ENCODE data around the gene SVIP. TPM values are rescaled to one million over a fixed set of nuclear protein-coding genes. Genes with fewer than 3 reads are reported as not detected.

SVIP gene
- polyA plus RNA-seq, 3 donors: 1.0 to 3.1 (median 2.6) TPM

DNA sequence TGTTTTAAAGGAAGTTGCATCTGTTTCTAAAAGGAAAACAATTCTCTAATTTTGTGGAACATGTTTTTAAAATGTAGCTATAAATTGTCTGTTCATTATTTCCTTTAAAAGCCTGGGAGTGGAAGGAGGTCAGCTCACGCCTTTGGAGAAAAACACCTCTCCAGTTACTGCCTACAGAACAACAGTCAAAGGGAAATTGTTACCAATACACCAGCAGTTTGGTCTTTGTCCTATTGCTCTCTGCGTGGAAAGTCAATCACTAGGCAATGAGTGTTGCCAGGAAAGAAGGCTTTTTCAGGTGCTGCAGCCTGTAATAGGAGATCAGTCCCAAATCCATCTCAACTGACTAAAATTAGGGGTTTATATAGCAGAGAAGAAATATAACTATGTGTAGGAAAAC is 22.2 kb downstream of the SVIP start:
- Mint-ChIP-seq H3K4me3 (no peak overlapping the region), H3K4me1 (peaks cover 10% of the 10 kb centered on the region), H3K27ac (no peak overlapping the region), H3K27me3 (ENCODE audit: low read depth in 3 of 3) (peaks cover 0 to 2% (median 0%) of the 10 kb centered on the region in 3 donors), H3K9me3 (peaks cover 3 to 15% (median 6%) of the 10 kb centered on the region in 7 donors), H3K36me3 (no peaks in the 10 kb centered on the region)
- H3K36me3 ChIP-seq (replicated peaks in 1 of 2; ENCODE audit: control insufficient read depth in 1 of 2, insufficient read depth in 2 of 2, low read length in 2 of 2): no peaks in the 10 kb centered on the region
- no peak overlapping the region for H3K9ac ChIP-seq (ENCODE audit: insufficient read depth, low read length, poor library complexity, severe bottlenecking)
- H3K4me3 ChIP-seq (replicated peaks in 1 of 3; ENCODE audit: low read depth in 2 of 3, low read length in 3 of 3): no peak overlapping the region
- H3K9me3 ChIP-seq (replicated peaks in 1 of 2; ENCODE audit: control insufficient read depth in 1 of 2, insufficient read depth in 1 of 2, low read length in 2 of 2): peaks cover 3 to 8% of the 10 kb centered on the region in 2 donors
- WGBS (ENCODE audit: insufficient coverage): 100% methylated on average over 1 of the region's 2 CpGs
- peaks cover 0 to 2% of the 10 kb centered on the region in 2 donors for H3K27me3 ChIP-seq (ENCODE audit: control insufficient read depth in 2 of 2, insufficient read depth in 2 of 2, low read length in 2 of 2)
- intact Hi-C loops (cut with micrococcal nuclease): no loop called here
- TF ChIP-seq, protein P1, sequence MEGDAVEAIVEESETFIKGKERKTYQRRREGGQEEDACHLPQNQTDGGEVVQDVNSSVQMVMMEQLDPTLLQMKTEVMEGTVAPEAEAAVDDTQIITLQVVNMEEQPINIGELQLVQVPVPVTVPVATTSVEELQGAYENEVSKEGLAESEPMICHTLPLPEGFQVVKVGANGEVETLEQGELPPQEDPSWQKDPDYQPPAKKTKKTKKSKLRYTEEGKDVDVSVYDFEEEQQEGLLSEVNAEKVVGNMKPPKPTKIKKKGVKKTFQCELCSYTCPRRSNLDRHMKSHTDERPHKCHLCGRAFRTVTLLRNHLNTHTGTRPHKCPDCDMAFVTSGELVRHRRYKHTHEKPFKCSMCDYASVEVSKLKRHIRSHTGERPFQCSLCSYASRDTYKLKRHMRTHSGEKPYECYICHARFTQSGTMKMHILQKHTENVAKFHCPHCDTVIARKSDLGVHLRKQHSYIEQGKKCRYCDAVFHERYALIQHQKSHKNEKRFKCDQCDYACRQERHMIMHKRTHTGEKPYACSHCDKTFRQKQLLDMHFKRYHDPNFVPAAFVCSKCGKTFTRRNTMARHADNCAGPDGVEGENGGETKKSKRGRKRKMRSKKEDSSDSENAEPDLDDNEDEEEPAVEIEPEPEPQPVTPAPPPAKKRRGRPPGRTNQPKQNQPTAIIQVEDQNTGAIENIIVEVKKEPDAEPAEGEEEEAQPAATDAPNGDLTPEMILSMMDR (IDR thresholded peaks at IDR 0.05): no peak
- no peak overlapping the region for H3K27ac ChIP-seq (ENCODE audit: low read depth in 1 of 2, low read length in 2 of 2)
- no peaks in the 10 kb centered on the region for H3K79me2 ChIP-seq (ENCODE audit: insufficient read depth, low read length)
- H3K4me2 ChIP-seq (replicated peaks; ENCODE audit: extremely low read depth, low read length, poor library complexity, severe bottlenecking): no peak overlapping the region
- H3K4me1 ChIP-seq (ENCODE audit: control insufficient read depth in 1 of 2, insufficient read depth in 2 of 2, low read length in 2 of 2): peaks cover 3 to 4% of the 10 kb centered on the region in 2 donors
- no peak for DNase-seq
- H4K20me1 ChIP-seq (ENCODE audit: insufficient read depth, low read length): no peaks in the 10 kb centered on the region
- no peak overlapping the region for H2AFZ ChIP-seq (ENCODE audit: insufficient read depth, low read depth, low read length, poor library complexity, severe bottlenecking)

DNA sequence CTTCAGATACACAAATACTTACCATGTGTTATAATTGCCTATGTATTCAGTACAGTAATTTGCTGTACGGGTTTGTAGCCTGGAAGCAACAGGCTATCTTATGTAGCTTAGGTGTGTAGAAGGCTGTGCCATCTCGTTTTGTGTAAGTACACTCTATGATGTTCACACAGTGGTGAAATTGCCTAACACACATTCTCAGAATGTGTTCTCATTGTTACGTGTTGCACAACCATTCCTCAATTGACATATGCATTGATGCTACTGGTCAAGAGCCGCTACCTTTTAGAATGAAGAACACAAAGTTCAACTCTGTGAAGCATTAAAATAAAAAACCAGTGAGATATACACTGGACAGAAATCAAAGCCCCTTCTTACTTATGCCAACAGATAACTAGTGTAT is 26.7 kb downstream of the SVIP start:
- H3K27me3 ChIP-seq (ENCODE audit: control insufficient read depth in 2 of 2, insufficient read depth in 2 of 2, low read length in 2 of 2): peaks cover 0 to 2% of the 10 kb centered on the region in 2 donors
- WGBS (ENCODE audit: insufficient coverage): 100% methylated on average over 1 of the region's 4 CpGs
- no peaks in the 10 kb centered on the region for H4K20me1 ChIP-seq (ENCODE audit: insufficient read depth, low read length)
- TF ChIP-seq, protein P1 (IDR thresholded peaks at IDR 0.05): no peak
- no peak overlapping the region for H2AFZ ChIP-seq (ENCODE audit: insufficient read depth, low read depth, low read length, poor library complexity, severe bottlenecking)
- Mint-ChIP-seq H3K4me3 (no peak overlapping the region), H3K27me3 (ENCODE audit: low read depth in 3 of 3) (peaks cover 1 to 2% (median 2%) of the 10 kb centered on the region in 3 donors), H3K4me1 (peaks cover 1% of the 10 kb centered on the region), H3K9me3 (no peaks in the 10 kb centered on the region), H3K36me3 (no peaks in the 10 kb centered on the region), H3K27ac (no peak overlapping the region)
- H3K4me2 ChIP-seq (replicated peaks; ENCODE audit: extremely low read depth, low read length, poor library complexity, severe bottlenecking): no peak overlapping the region
- no peak for DNase-seq
- no peak overlapping the region for H3K9ac ChIP-seq (ENCODE audit: insufficient read depth, low read length, poor library complexity, severe bottlenecking)
- intact Hi-C loops (cut with micrococcal nuclease): no loop called here
- H3K36me3 ChIP-seq (replicated peaks in 1 of 2; ENCODE audit: control insufficient read depth in 1 of 2, insufficient read depth in 2 of 2, low read length in 2 of 2): no peaks in the 10 kb centered on the region
- H3K9me3 ChIP-seq (replicated peaks in 1 of 2; ENCODE audit: control insufficient read depth in 1 of 2, insufficient read depth in 1 of 2, low read length in 2 of 2): no peaks in the 10 kb centered on the region
- H3K4me3 ChIP-seq (replicated peaks in 1 of 3; ENCODE audit: low read depth in 2 of 3, low read length in 3 of 3): no peak overlapping the region
- H3K79me2 ChIP-seq (ENCODE audit: insufficient read depth, low read length): no peaks in the 10 kb centered on the region
- H3K27ac ChIP-seq (ENCODE audit: low read depth in 1 of 2, low read length in 2 of 2): no peak overlapping the region
- no peaks in the 10 kb centered on the region for H3K4me1 ChIP-seq (ENCODE audit: control insufficient read depth in 1 of 2, insufficient read depth in 2 of 2, low read length in 2 of 2)

Measured in CD14-positive monocyte (primary cell).